HepG2 (cell line): ENCODE measurements around the gene TFF1. TPM values are rescaled to one million over a fixed set of nuclear protein-coding genes. Genes with fewer than 3 reads are reported as not detected.

ENCODE experiments used
- ATAC-seq: fragments of 200-7000 bp; cut with Tn5 transposase; 3 replicates; pipeline ENCODE4 v1.9.1; 2020; ENCODE audit warnings: mild to moderate bottlenecking, moderate library complexity
- BruUV-seq: library from RNA; stranded (reverse); fragments of 400-500 nt; replicated peaks from 2 replicates; lab custom pipeline; 2021; lab: Mats Ljungman, UMichigan
- CTCF ChIA-PET: fragments of 300-600 bp; formaldehyde crosslinking; extraction: SDS; loops from one replicate; lab custom pipeline; 2021; ENCODE audit warnings: low total read pairs, inconsistent platforms, low intra/inter-chr PET ratio; lab: Yijun Ruan, JAX
- POLR2A ChIA-PET: fragments of 350-600 bp; sonication (Branson Sonifier 250); formaldehyde crosslinking; loops from one replicate; lab custom pipeline; 2020; ENCODE audit warnings: antibody characterized with exemption, inconsistent platforms; lab: Yijun Ruan, JAX
- DNase-seq: peaks from one replicate; pipeline ENCODE4 v3.0.0-alpha.2; 2015; ENCODE audit warnings: low spot score
- FAIRE-seq: peaks from 3 replicates; lab custom pipeline; 2011; peaks lifted over from hg19 to GRCh38; lab: Jason Lieb, UNC
- H2AFZ ChIP-seq: one replicate; pipeline ENCODE4 v1.6.1; 2011; ENCODE audit warnings: low read length, inconsistent platforms
- H3K27ac ChIP-seq: fragments of 300-600 bp; 3 replicates; pipeline ENCODE4 v1.8.0; 2011; ENCODE audit warnings: mixed run types, mild to moderate bottlenecking, mixed read lengths, low read length, inconsistent platforms; ENCODE audit not compliant: insufficient read depth; ENCODE audit errors: extremely low read length
- H3K27me3 ChIP-seq, 2 experiments: fragments of 200-600 bp in 1 of 2; 2 replicates in 1 of 2; 3 replicates in 1 of 2; pipeline versions ENCODE4 v1.6.0 to v1.8.0; 2011; ENCODE audit warnings: low read length in 2 of 2, mild to moderate bottlenecking in 2 of 2, moderate library complexity in 2 of 2, inconsistent platforms in 1 of 2; ENCODE audit not compliant: insufficient read depth in 2 of 2, control insufficient read depth in 1 of 2
- H3K36me3 ChIP-seq, 2 experiments: fragments of 200-600 bp in 1 of 2; replicated peaks in 1 of 2; 2 replicates in 1 of 2; 3 replicates in 1 of 2; pipeline versions ENCODE4 v1.5.1 to v1.8.0; 2011; ENCODE audit warnings: low read length in 2 of 2, inconsistent platforms in 1 of 2; ENCODE audit not compliant: insufficient read depth in 2 of 2, control insufficient read depth in 1 of 2
- H3K4me1 ChIP-seq: 2 replicates; pipeline ENCODE4 v1.5.1; 2012; ENCODE audit warnings: low read length, inconsistent platforms; ENCODE audit not compliant: insufficient read depth
- H3K4me2 ChIP-seq: 2 replicates; pipeline ENCODE4 v1.6.0; 2011; ENCODE audit warnings: low read depth, low read length, inconsistent platforms
- H3K4me3 ChIP-seq, 3 experiments: fragments of 200-600 bp in 1 of 3; sonication (generic), shearing (Covaris generic) in 1 of 3; replicated peaks in 1 of 3; 2 replicates each; pipeline ENCODE4 v1.5.1; 2011 to 2016; ENCODE audit warnings: low read length in 3 of 3, inconsistent platforms in 2 of 3, low read depth in 2 of 3, mild to moderate bottlenecking in 2 of 3, control low read depth in 1 of 3, mixed read lengths in 1 of 3; ENCODE audit not compliant: insufficient read depth in 1 of 3
- H3K79me2 ChIP-seq: one replicate; pipeline ENCODE4 v1.6.1; 2011; ENCODE audit warnings: low read length, inconsistent platforms; ENCODE audit not compliant: insufficient read depth
- H3K9ac ChIP-seq: 2 replicates; pipeline ENCODE4 v1.6.0; 2011; ENCODE audit warnings: mild to moderate bottlenecking, low read depth, low read length, inconsistent platforms; ENCODE audit not compliant: insufficient read depth
- H3K9me3 ChIP-seq: 2 replicates; pipeline ENCODE4 v1.5.1; 2012; ENCODE audit warnings: mild to moderate bottlenecking, low read length
- H4K20me1 ChIP-seq: 2 replicates; pipeline ENCODE4 v1.6.0; 2011; ENCODE audit warnings: inconsistent platforms, mild to moderate bottlenecking, low read length, moderate library complexity; ENCODE audit not compliant: insufficient read depth
- CC2D1A ChIP-seq: sonication (generic); formaldehyde crosslinking; IDR thresholded peaks from 2 replicates; pipeline ENCODE4 v1.8.1; 2023; ENCODE audit warnings: mild to moderate bottlenecking, missing genetic modification reagents
- DPF2 ChIP-seq: sonication (generic); formaldehyde crosslinking; IDR thresholded peaks from 2 replicates; pipeline ENCODE4 v1.4.0; 2020; ENCODE audit warnings: mild to moderate bottlenecking, low read depth, missing genetic modification reagents, borderline replicate concordance
- HDAC6 ChIP-seq: fragments of 200-600 bp; sonication (generic); IDR thresholded peaks from 2 replicates; pipeline ENCODE4 v1.7.0; 2017; ENCODE audit warnings: mild to moderate bottlenecking, antibody characterized with exemption, low read length, low read depth
- HOMEZ ChIP-seq: IDR thresholded peaks from 2 replicates; pipeline ENCODE4 v1.6.1; 2016; ENCODE audit warnings: low read depth
- IKZF1 ChIP-seq: fragments of 450-650 bp; IDR thresholded peaks from 2 replicates; pipeline ENCODE4 v1.7.1; 2016
- MZF1 ChIP-seq: sonication (generic); formaldehyde crosslinking; IDR thresholded peaks from 2 replicates; pipeline ENCODE4 v1.8.1; 2023; ENCODE audit warnings: mild to moderate bottlenecking, missing genetic modification reagents, borderline replicate concordance
- NCOR1 ChIP-seq: fragments of 200-600 bp; sonication (generic); IDR thresholded peaks from 2 replicates; pipeline ENCODE4 v1.7.0; 2017; ENCODE audit warnings: antibody characterized with exemption, low read length, borderline replicate concordance
- NFYC ChIP-seq: IDR thresholded peaks from 2 replicates; pipeline ENCODE4 v1.6.1; 2016; ENCODE audit warnings: missing genetic modification reagents, missing compliant biosample characterization
- RBFOX2 ChIP-seq: fragments of 200-400 bp; formaldehyde crosslinking; IDR thresholded peaks from 2 replicates; pipeline ENCODE4 v1.6.1; 2017; ENCODE audit warnings: low read depth, mild to moderate bottlenecking, low read length
- STAT6 ChIP-seq: sonication (generic); formaldehyde crosslinking; IDR thresholded peaks from 2 replicates; pipeline ENCODE4 v1.4.0; 2020; ENCODE audit warnings: missing genetic modification reagents, mild to moderate bottlenecking, borderline replicate concordance
- ZNF232 ChIP-seq: sonication (generic); formaldehyde crosslinking; IDR thresholded peaks from 2 replicates; pipeline ENCODE4 v1.4.0; 2020; ENCODE audit warnings: missing genetic modification reagents, borderline replicate concordance
- ZNF317 ChIP-seq: sonication (generic); formaldehyde crosslinking; IDR thresholded peaks from 2 replicates; pipeline ENCODE4 v1.5.0; 2020; ENCODE audit warnings: mild to moderate bottlenecking, missing genetic modification reagents
- ZNF34 ChIP-seq: sonication (generic); formaldehyde crosslinking; IDR thresholded peaks from 2 replicates; pipeline ENCODE4 v1.4.0; 2020; ENCODE audit warnings: mild to moderate bottlenecking, missing genetic modification reagents, borderline replicate concordance
- ZNF510 ChIP-seq: sonication (generic); formaldehyde crosslinking; IDR thresholded peaks from 2 replicates; pipeline ENCODE4 v1.4.0; 2020; ENCODE audit warnings: low read depth, mild to moderate bottlenecking, missing genetic modification reagents
- ZNF512B ChIP-seq: sonication (generic); formaldehyde crosslinking; IDR thresholded peaks from 2 replicates; pipeline ENCODE4 v1.5.1; 2020; ENCODE audit warnings: missing genetic modification reagents, mild to moderate bottlenecking, borderline replicate concordance
- ZNF547 ChIP-seq: sonication (generic); formaldehyde crosslinking; IDR thresholded peaks from 2 replicates; pipeline ENCODE4 v1.5.1; 2020; ENCODE audit warnings: mild to moderate bottlenecking, missing genetic modification reagents
- ZNF567 ChIP-seq: sonication (generic); formaldehyde crosslinking; IDR thresholded peaks from 2 replicates; pipeline ENCODE4 v1.8.1; 2023; ENCODE audit warnings: mild to moderate bottlenecking, missing genetic modification reagents, borderline replicate concordance
- ZNF672 ChIP-seq: sonication (generic); formaldehyde crosslinking; IDR thresholded peaks from 2 replicates; pipeline ENCODE4 v1.8.1; 2022; ENCODE audit warnings: missing genetic modification reagents
- ZNF773 ChIP-seq: sonication (generic); formaldehyde crosslinking; IDR thresholded peaks from 2 replicates; pipeline ENCODE4 v1.4.0; 2020; ENCODE audit warnings: missing genetic modification reagents, borderline replicate concordance
- WGBS: methylation state at CpG from one replicate; pipeline ENCODE4 v1.1.6; 2017; ENCODE audit warnings: low lambda C conversion rate; 5-methylcytosine and 5-hydroxymethylcytosine counted together
- in situ Hi-C: cut with HindIII; loops from 2 replicates; pipeline ENCODE4 v1.10.0; 2017; ENCODE audit warnings: low pct_unique_long_range_greater_than_20kb; ENCODE audit not compliant: extremely low pct_ligation_motif_present
- intact Hi-C: fragments of 100-400 bp; cut with micrococcal nuclease; formaldehyde crosslinking; loops from one replicate; pipeline ENCODE4 v1.10.0; 2022; ENCODE audit not compliant: unreplicated experiment
- polyA plus RNA-seq, 8 experiments: library from polyadenylated mRNA; depleted of rRNA in 3 of 8; stranded (reverse) in 7 of 8; unstranded in 1 of 8; fragments of >200 nt; fragmentation: Illumina TruSeq in 4 of 8; extraction: Trizol in 4 of 8; gene quantifications; 2 replicates each; pipeline versions ENCODE4 v1.2.1 to v1.2.3, GENCODE V29; 2011 to 2016; ENCODE audit warnings: low read depth in 4 of 8, missing spikeins in 1 of 8, mixed read lengths in 1 of 8; ENCODE audit not compliant: insufficient read depth in 1 of 8
- total RNA-seq, 5 experiments: library from RNA; depleted of rRNA; stranded (reverse); fragments of >200 nt; fragmentation: Illumina TruSeq; extraction: Trizol; gene quantifications; 2 replicates each; pipeline ENCODE4 v1.2.3, GENCODE V29; 2016; ENCODE audit warnings: low read depth in 1 of 5

TFF1 gene
- total and polyA plus RNA-seq, 2 of the 13 experiments (the other 11 are each of a cell fraction or from before 2014, with no cell fraction given): 0.24 to 19.4 TPM

GRCh38 chr21:42361286-42361685, 5.0 kb downstream of the TFF1 start:
- Histone ChIP-seq H4K20me1 (no peaks in the 10 kb centered on the region), H2AFZ (no peak overlapping the region), H3K9ac (no peak overlapping the region), H3K79me2 (no peaks in the 10 kb centered on the region), H3K9me3 (no peaks in the 10 kb centered on the region; the same call in 1 of the 2 replicates), H3K4me2 (no peak overlapping the region), H3K27me3 (peaks cover 0 to 17% of the 10 kb centered on the region in 2 experiments; a peak in 2 of 5 replicates), H3K27ac (no peak overlapping the region), H3K4me3 (no peak overlapping the region), H3K4me1 (peaks cover 34% of the 10 kb centered on the region), H3K36me3 (no peaks in the 10 kb centered on the region)
- ChIA-PET CTCF (no interaction called here), POLR2A (no interaction called here)
- BruUV-seq: no TSS peak
- 17% methylated on average over 1 of the region's 7 CpGs for WGBS
- FAIRE-seq (no peak), DNase-seq (no peak), ATAC-seq (no peak)
- in situ Hi-C loops: no loop called here
- intact Hi-C loops: no loop called here
- TF ChIP-seq ZNF547 (CRISPR knock-in tag): no peak
- TF ChIP-seq NCOR1: no peak
- no peak for TF ChIP-seq ZNF232 (CRISPR knock-in tag)
- TF ChIP-seq DPF2 (CRISPR knock-in tag): no peak
- TF ChIP-seq ZNF34 (CRISPR knock-in tag): no peak
- no peak for TF ChIP-seq NFYC (CRISPR knock-in tag)
- no peak for TF ChIP-seq ZNF672
- no peak for TF ChIP-seq CC2D1A (CRISPR knock-in tag)
- TF ChIP-seq ZNF512B (CRISPR knock-in tag): no peak
- no peak for TF ChIP-seq STAT6 (CRISPR knock-in tag)
- no peak for TF ChIP-seq HDAC6
- TF ChIP-seq MZF1: no peak
- no peak for TF ChIP-seq IKZF1
- TF ChIP-seq HOMEZ: no peak
- no peak for TF ChIP-seq ZNF567 (CRISPR knock-in tag)
- TF ChIP-seq ZNF773 (CRISPR knock-in tag): no peak
- no peak for TF ChIP-seq ZNF510
- no peak for TF ChIP-seq RBFOX2
- no peak for TF ChIP-seq ZNF317
